RPMI7951 (cell line): ENCODE data around the gene DNAH5. TPM values are rescaled to one million over a fixed set of nuclear protein-coding genes. Genes with fewer than 3 reads are reported as not detected.
A peak's percentile ranks its signal among the peaks of the same experiment; 100 is the strongest.
"Not testable (repeated sequence)": the region's sequence is repeated elsewhere in the genome, so short reads cannot be mapped to it uniquely, and the experiment has no call there.

Experiments
- DNase-seq: peaks from one replicate; pipeline ENCODE4 v3.0.0-alpha.2; 2012; ENCODE audit warnings: low read depth
- total RNA-seq: library from RNA; depleted of rRNA; stranded (reverse); fragments of >200 nt; shearing (Covaris generic); gene quantifications from 2 replicates; pipeline ENCODE4 v1.2.3, GENCODE V29; 2014; rRNA removed

DNAH5 gene, protein sequence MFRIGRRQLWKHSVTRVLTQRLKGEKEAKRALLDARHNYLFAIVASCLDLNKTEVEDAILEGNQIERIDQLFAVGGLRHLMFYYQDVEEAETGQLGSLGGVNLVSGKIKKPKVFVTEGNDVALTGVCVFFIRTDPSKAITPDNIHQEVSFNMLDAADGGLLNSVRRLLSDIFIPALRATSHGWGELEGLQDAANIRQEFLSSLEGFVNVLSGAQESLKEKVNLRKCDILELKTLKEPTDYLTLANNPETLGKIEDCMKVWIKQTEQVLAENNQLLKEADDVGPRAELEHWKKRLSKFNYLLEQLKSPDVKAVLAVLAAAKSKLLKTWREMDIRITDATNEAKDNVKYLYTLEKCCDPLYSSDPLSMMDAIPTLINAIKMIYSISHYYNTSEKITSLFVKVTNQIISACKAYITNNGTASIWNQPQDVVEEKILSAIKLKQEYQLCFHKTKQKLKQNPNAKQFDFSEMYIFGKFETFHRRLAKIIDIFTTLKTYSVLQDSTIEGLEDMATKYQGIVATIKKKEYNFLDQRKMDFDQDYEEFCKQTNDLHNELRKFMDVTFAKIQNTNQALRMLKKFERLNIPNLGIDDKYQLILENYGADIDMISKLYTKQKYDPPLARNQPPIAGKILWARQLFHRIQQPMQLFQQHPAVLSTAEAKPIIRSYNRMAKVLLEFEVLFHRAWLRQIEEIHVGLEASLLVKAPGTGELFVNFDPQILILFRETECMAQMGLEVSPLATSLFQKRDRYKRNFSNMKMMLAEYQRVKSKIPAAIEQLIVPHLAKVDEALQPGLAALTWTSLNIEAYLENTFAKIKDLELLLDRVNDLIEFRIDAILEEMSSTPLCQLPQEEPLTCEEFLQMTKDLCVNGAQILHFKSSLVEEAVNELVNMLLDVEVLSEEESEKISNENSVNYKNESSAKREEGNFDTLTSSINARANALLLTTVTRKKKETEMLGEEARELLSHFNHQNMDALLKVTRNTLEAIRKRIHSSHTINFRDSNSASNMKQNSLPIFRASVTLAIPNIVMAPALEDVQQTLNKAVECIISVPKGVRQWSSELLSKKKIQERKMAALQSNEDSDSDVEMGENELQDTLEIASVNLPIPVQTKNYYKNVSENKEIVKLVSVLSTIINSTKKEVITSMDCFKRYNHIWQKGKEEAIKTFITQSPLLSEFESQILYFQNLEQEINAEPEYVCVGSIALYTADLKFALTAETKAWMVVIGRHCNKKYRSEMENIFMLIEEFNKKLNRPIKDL (N-terminal part only)
- total RNA-seq = 0.96 and 2.0 TPM in 2 replicates

DNA sequence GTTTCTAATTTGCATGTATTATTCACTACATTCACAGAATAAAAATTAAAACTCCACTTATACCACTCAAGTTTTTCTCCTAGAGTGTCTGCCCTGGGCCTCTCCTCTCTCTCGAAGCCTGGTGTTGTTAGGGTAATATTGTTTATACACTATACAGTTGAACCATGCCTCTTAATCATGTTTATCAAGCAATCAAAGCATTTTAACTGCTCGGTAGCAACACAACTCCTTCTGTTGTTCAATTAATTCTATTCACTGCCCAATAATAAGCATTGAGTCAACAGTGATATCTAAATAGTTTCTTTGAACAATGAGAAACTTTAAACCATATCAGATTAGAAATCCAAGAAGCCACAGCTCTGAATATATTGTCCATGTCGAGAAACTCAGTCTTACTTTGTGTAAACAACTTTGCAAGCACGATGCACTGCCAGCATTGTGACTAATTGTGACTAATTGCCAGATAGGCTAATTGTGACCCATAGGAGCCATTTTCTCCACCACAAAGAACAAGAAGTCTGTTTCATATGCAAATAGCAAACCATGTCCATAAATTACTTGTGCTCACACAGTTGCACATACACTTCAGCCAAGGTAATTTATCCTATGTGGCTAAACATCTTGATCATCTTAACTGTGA lies at the start of gene DNAH5:
Gene DNAH5 (minus strand): TSS at position 129 of the 640 bp plus-strand sequence. CDS start 250 bp downstream, outside the sequence.
- peak; percentile 75 for DNase-seq

DNA sequence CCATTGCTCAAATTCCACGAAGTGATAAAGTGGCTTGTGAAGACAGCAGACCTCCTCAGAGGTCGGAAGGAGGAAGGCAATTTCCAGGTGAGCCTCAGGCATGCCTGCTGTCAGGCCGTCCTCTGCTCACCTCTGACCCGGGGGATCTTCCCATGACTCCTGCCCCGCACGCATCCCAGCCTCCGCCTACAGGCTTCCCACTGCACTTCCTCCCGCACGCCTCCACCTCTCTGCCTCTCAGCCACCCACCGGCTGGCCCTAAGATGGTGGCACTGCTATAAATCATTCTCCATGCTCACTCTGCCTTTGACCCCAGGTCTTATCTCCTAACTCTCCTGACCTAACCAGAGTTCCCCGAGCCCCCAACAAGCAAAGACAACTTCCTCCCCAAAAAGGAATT lies 49.4 kb upstream of the DNAH5 start:
- no peak for DNase-seq

DNA sequence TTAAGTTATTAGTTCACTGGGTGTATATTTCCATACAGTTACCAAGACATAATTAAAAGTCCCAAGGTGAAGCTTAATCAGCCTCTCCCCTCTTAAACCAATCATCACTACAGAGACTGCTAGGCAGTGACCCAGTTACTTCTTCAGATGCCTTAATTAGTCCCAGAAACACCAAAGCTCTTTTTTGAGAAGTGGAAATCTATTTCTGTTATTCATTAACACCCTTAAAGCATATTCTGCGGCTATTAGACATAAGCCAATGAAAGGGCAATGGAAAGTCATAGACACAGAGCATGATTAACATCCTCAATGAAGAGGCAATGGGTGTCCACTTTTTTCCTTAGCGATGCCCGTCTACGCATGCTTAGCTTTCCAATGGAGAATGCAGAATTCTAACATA lies 48.3 kb upstream of the DNAH5 start:
- DNase-seq = no peak

DNA sequence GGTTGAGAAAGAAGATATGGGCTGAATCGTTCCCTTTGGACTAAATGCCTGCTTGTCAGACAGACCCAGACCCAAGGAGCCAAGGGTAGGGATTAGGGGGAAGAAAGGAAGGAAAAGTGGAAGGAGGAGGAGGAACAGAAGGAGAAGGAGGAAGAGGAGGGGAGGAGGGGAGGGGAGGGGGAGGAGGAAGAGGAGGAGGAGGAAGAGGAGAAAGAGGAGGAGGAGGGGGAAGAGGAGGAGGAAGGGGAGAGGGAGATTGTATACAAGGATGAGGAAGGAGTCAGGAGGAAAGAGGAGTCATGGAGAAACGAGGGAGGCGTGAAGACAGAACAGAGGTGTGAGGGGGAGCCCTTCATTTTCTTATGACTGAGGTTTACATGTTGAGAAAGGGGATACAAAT lies 46.9 kb upstream of the DNAH5 start:
- DNase-seq = no peak

DNA sequence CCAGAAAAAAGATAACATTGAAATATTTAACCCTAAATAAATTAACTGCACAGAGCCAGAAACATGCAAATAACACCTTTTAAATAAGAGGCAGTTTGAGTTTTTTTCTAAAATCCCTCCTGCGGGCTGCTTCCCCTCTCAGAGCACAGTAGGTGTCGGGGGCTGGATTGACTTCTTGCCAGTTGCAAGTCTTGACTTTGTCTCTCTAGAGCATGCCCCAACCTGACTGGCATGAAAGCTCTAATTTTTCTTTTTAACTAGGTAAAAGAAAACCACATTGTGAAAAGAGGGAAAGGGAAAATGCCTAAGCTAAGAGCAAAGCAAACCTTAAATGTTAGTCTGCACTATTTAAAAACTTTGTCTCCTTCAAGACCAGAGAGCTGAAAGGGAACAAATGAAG lies 46.4 kb upstream of the DNAH5 start:
- no peak for DNase-seq

DNA sequence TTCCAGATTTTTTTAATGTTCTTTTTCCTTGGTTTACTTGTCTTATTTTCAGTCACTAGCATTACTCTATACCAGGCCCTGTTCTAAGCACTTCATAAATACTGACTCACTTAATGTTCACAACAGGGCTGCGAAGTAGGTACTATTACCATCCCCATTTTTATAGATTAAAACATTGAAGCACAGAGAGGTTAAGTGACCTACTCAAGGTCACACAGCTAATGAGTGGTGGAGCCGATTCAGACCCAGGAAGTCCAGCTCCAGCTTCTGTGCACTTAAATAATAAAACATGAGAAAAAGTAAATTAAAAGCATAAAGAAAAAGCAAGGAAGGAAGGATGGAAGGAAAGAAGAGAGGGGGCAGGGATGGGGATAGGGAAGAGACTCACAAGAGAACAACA lies 45.3 kb upstream of the DNAH5 start:
- DNase-seq = no peak

DNA sequence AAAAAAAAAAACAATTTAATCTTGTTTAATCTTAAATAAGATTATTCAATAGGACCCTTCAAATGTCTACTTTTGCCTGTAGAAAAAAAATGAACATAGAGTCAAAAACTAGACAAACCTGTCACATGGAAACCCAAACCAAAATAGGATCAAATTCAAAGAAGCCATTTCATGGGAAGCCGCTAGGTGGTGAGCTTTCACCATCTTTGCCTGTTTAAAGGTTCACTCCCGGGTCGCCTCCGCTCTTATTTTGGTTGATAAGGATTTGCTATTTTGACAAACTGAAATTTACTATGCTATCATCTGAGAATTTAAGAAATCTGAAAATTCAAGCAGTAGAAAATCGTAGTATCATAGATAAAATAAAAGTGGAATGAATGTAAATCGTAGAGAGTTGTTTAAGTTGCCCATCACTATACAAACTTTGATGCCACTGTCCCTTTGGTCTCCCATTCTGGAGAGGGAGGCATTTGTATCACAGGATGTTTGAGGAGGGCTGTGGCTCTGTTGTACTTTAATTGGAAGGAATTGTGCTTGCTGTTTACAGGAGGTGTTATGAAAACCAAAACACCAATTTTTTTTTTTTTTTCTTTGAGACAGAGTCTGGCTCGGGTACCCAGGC lies 43.5 kb upstream of the DNAH5 start:
- peak; percentile 67 for DNase-seq

DNA sequence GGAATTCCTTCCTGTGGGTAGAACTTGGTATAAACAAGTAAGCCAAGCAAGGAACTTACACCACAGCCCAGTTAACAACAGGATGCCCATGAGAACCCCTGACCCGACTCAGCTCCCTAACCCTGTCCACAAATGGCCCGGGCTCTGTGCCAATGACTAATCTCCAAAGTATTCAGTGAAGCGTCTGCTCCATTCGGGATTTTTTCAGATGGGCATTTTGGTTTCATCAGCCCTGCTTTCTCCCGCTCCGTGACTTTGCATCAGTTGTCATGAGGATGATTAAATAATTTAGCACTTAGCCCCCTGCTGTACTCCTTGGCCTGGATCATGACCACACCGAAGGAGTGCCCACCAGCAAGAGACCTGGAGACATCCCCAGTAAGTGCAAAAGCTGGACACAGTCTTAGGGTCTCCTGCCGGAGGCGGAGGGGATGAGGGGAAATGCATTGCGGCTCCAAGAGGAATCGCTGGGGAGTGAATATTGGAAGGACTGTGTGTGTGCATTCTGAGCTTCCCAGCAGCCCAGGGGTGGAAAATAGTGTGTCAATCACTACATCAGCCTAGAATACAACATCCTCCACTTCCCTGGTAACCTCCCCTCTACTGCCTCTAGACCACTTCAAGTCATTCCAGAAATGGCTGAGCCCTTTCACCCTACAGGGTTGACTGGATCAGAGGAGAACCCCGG lies 41.4 kb upstream of the DNAH5 start:
- peak; percentile 92 for DNase-seq

DNA sequence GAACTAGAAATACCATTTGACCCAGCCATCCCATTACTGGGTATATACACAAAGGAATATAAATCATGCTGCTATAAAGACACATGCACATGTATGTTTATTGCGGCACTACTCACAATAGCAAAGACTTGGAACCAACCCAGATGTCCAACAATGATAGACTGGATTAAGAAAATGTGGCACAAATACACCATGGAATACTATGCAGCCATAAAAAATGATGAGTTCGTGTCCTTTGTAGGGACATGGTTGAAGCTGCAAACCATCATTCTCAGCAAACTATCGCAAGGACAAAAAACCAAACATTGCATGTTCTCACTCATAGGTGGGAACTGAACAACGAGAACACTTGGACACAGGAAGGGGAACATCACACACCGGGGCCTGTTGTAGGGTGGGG lies 40.4 kb upstream of the DNAH5 start:
- DNase-seq = not testable (repeated sequence)

DNA sequence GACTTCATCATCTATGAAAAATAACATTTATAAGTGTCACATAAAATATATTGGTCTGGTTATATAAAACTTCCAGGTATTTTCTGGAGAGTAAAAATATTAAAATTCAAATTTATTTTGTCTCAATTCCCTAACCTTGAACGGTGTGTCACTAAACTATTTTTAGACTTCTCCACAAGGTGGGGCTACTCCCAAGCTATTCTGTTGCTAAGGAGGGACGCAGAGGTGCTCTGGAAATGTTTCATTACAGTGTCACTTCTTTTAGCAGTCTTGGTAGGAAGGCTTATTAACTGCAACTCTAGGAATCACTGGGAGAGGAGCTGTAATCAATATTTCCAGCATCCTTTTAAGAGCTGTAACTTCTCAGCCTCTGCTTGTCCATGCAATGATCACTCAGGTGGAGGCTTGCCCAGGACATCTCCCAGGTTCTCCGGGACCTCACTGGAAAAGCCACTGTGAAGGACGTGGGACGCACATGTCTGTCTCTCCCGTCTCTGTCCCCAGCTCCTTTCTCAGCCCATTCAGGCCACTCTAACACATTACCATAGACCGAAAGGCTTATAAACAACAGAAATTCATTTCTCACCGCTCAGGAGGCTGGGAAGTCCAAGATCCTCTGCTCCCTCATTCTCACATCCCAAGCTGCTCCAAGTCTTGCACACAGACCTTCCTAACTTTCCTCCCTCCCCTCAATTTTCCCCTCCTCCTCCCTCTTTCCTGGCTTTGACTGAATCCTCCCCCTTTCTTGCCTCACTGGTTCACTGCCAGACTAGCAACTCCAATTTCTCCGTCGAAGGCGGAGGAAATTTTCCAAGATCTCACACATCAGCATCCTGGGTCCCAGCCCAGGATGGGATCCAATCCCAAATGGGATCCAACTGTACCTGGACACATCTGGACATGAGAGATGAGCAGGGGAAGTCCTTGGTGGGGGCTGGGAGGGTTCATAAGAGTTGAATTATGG lies 32.7 kb upstream of the DNAH5 start:
- peak; percentile 50 for DNase-seq

DNA sequence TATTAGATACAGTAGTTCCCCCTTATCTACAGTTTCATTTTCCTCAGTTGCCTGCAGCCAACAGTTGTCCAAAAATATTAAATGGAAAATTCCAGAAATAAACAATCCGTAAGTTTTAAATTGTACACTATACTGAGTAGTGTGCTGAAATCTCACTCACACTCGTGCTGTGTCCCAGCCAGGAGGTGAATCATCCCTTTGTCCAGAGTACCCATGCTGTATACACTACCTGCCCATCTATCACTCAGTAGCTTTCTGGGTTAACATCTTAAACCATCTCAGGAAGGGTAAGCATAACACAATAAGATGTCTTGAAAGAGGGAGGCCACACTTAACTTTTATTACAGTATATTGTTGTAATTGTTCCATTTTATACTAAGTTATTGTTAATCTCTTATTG lies 31.7 kb upstream of the DNAH5 start:
- DNase-seq = no peak

DNA sequence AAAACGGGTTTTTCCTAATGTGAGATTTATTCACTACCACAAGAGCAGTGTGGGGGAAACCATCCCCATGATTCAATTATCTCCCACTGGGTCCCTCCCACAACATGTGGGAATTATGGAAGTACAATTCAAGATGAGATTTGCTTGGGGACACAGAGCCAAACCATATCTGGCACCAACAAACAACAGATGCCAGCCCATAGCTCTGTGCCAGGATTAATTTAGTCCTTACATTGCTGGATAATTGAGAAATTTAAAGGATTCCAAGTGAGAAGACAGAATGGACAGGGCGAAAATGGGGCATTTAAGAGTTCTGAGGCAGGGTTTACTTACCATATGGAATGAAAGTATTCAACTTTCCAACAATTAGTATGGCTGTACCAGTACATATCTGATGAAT lies 30.8 kb upstream of the DNAH5 start:
- DNase-seq = no peak

DNA sequence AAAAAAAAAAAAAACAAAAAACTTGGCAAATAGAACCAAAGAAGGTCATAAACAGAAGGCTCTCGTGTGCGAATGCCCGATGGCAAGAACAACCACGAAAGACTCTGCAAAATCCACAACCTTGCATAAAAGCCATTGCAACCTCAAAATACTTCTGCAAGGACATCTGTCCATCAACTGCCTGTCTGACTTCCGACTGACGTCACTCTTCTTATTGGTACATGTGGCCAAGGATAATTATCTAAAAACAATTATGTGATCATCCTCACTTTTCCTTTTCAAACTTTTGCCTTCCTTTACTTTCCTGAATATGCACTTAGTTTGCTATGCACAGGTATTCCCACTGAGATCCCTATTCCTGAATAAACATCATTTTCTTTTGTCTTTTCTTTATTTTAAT lies 29.2 kb upstream of the DNAH5 start:
- no peak for DNase-seq

DNA sequence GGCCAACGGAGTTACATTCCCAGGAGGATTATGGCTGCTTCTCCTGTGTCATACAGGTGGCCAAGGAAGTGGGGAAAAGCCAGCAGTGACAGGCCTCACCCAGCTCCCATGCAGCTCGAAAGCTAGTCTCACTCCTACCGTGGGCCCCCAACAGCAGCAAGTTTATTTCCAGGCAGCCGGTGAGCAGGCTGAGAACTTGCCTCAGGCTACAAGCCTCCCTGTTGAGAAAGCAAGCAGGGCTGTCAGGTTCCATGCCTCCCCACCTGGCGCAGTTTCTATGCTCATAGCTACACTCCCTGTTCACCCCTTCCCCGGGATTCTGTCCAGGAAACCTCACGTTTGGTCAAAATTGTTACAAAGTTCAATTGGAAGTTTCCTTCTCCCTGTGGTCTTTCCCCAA lies 27.5 kb upstream of the DNAH5 start:
- no peak for DNase-seq

DNA sequence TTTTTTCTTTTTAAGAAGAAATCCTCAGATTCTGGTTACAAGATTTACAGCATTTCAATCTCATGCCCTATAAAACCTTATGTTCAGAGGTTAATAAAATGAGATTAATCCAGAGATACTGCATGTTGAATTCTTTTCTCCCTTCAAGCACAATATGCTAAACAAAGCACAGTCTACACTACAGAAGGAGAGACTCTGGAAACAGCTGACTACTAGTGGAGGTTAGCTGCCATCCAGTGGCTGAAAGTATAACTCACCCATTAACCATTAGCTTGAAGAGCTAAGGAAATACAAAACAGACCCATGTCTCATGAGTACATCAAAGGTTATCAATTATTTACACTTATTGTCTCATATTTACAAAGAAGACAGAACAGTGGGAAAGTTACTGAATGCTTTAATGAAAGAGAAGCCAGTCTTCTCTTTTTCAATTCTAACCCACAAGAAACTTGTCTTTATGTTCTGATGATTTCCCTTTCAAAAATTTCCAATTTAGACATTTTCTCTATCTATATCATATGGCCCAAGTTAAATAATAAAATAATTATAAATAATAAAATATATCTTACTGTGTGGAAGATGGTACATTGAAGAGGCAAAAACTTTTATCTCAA lies 12.7 kb upstream of the DNAH5 start:
- peak; percentile 69 for DNase-seq

DNA sequence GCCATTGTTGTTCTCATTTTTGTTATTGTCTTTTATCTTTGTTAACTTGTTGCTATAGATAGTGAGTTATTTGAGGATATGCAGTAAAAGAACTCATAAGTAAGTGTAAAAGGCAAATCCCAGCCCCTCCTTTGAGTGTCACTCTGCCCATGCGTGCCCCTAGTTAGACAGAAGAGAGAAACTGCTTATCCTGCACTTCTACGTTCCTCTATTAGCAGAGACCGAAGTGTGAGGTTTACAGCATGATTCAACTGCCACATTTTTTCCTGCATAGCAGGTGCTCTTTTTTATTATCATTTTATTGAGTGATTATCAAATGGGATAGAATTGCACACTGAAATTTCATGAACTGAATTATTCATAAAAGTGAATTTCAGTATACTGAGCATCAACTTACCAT lies 12.0 kb upstream of the DNAH5 start:
- no peak for DNase-seq

DNA sequence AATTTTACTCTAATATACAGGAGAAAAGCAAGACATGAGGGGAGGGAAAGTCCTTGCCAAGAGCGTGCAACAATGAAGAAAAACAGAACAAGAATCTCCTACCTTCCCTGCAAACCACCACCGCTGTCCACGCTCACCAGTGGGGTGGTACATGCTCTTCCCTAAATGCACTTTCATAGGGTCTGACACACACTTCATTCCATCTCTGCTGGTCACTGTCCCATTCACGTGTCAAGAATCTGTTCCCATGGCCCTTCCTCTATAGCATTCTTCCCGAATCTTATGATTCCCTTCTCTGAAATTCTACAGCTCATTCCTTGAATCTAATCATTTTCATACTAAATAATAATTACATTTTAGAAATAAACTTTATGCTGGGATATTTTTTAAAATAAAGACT lies 11.4 kb upstream of the DNAH5 start:
- peak; percentile 61 for DNase-seq

DNA sequence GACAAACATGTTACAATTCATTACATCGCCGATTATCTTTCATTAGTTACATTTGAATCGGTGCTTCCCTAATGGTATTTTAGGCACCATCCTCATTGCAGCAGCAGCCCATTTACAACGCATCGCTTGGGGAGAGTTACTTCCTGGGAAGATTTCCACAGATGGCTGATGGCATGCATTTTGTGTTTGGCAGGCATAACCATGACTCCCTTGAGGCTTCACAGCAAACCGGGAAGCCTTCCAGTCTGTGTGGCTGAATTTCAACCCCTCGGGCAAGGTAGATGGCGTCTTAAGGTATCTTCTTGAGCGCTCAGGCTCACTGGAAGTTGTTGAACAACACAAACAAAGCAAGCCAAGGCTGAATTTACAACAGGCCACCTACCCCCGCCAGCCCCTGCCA lies 1.6 kb upstream of the DNAH5 start:
- DNase-seq = peak; percentile 96

DNA sequence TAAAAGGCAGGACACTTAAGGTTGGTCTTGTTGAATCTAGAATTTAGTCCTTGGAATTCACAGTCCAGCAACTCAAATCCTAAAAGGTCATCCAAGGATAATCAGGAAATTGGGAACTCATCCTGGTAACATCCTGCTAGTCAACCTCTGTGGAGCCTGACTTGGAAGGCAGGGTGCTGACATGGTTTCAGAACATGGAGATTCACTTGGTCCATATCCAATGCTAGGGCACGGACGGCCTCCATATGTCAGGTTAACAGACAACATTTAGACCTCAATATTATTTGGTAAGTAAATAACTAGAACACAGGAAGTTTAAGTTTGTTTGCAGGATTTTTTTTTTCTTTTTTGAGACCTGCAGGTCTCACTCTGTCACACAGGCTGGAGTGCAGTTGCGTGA lies 783 bp upstream of the DNAH5 start:
- DNase-seq = no peak
